ENCODE data around the gene GPATCH1.
A peak's percentile ranks its signal among the peaks of the same experiment; 100 is the strongest.

Gene GPATCH1

DNA sequence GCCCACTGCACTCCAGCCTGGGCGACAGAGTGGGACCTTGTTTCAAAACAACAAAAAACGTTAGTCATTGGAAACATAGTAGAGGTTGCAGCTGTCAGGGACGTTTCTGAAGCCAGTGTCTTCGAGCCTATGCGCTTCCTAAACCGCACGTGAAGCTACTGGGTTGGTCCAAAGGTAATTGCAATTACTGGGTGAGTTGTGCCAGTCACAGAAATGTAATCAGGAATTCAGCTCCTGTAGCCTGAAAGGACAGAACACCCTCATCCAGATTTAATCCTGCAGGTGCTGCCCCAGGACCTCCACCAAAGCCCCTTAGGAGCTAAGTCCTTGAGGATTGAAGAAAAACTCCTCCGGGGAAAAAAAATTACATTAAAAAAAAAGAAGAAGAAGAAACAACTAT lies 13.9 kb upstream of the GPATCH1 start:
- Mint-ChIP-seq H3K4me1 (no peaks in the 10 kb centered on the region), H3K27ac (no peak overlapping the region), H3K27me3 (ENCODE audit: low read depth) (peaks cover 34% of the 10 kb centered on the region), H3K36me3 (ENCODE audit: low read depth) (no peaks in the 10 kb centered on the region), H3K9me3 (no peaks in the 10 kb centered on the region), H3K4me3 (peak overlapping the region in 2 of 3 experiments; percentile 2 to 21)
- TF ChIP-seq CTCF (IDR thresholded peaks at IDR 0.05; ENCODE audit: unreplicated experiment in 3 of 3) = no peak

GRCh38 chr19:33071887-33072286 lies 9.1 kb upstream of the GPATCH1 start:
- H3K4me1 Mint-ChIP-seq = no peaks in the 10 kb centered on the region

DNA sequence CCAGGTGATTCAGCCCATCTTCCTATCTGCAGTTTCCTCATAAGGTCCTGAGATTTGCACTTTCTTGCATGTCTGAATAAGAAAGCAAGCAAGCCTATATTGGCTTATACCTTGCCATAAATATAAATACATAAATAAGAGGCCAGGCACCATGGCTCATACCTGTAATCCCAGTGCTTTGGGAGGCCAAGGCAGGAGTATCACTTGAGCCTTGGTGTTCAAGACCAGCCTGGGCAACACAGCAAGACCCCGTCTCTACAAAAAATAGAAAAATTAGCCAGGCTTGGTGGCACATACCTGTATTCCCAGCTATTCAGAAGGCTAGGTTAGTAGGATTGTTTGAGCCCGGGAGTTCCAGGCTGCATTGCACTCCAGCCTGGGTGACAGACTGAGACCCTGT lies 5.5 kb upstream of the GPATCH1 start:
- Mint-ChIP-seq H3K4me3 (no peak overlapping the region), H3K27me3 (ENCODE audit: low read depth) (no peaks in the 10 kb centered on the region), H3K27ac (no peak overlapping the region), H3K9me3 (no peaks in the 10 kb centered on the region), H3K4me1 (peaks cover 9% of the 10 kb centered on the region), H3K36me3 (ENCODE audit: low read depth) (no peaks in the 10 kb centered on the region)
- no peak for TF ChIP-seq CTCF (IDR thresholded peaks at IDR 0.05; ENCODE audit: unreplicated experiment in 3 of 3)

More at GRCh38 chr19:33071887-33072286, 9.1 kb upstream of the GPATCH1 start:
- no peak for TF ChIP-seq CTCF (IDR thresholded peaks at IDR 0.05; ENCODE audit: unreplicated experiment in 3 of 3)
- Mint-ChIP-seq H3K9me3 (no peaks in the 10 kb centered on the region), H3K27ac (no peak overlapping the region), H3K36me3 (ENCODE audit: low read depth) (no peaks in the 10 kb centered on the region), H3K4me3 (no peak overlapping the region), H3K27me3 (ENCODE audit: low read depth) (peaks cover 7% of the 10 kb centered on the region)

DNA sequence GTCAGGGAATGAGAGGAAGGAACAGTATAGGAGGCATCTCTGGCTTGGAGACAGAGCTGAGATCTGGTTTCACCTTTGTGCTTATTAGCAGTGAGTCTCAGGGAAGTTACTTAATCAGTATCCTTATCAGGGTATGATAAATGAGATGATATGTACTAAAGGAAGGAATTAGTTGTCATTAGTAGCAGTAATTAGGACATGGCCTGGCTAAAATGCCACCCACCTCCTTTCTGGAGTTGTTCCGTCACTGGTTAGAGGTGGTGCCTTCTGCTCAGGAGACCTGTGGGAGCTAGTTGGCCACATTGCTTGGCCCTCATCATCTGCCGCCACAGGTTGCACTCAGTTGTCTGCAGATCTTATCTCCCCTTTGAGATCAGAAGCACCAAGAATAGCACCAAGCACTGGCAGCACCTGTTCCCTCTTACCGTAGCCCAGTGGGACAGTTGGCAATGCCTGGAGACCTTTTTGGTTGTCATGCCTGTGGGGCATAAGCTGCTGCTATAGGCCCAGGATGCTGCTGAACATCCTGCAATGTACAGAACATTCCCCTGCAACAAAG lies 4.7 kb downstream of the GPATCH1 start:
- no peaks in the 10 kb centered on the region for H3K27me3 Mint-ChIP-seq (ENCODE audit: low read depth)
- no peaks in the 10 kb centered on the region for H3K9me3 Mint-ChIP-seq
- no peak for TF ChIP-seq CTCF (IDR thresholded peaks at IDR 0.05; ENCODE audit: unreplicated experiment in 3 of 3)
- H3K4me3 Mint-ChIP-seq = no peak overlapping the region
- H3K27ac Mint-ChIP-seq = no peak overlapping the region
- H3K36me3 Mint-ChIP-seq (ENCODE audit: low read depth) = peaks cover 16% of the 10 kb centered on the region
- H3K4me1 Mint-ChIP-seq = peaks cover 24% of the 10 kb centered on the region

DNA sequence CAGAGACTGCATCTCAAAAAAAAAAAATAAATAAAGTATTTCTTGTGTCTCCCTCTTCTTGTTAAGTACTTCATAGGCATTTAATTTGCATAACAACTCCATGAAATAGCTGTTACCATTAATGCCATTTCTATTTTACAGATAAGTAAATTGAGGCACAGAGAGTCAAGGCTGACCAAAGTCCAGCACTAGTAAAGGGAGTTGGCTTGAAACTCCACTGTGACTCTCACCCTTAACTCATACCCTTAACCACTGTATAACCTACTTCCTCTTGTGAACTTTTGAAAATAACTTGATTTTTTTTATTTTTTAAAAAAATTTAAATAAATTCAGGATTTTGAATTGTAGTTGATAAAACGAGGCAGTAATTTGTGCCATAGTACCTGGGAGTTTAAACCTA lies 6.0 kb downstream of the GPATCH1 start:
- Mint-ChIP-seq H3K27me3 (ENCODE audit: low read depth) (no peaks in the 10 kb centered on the region), H3K27ac (no peak overlapping the region), H3K4me3 (no peak overlapping the region), H3K4me1 (peaks cover 11% of the 10 kb centered on the region), H3K36me3 (ENCODE audit: low read depth) (peaks cover 25% of the 10 kb centered on the region), H3K9me3 (no peaks in the 10 kb centered on the region)
- no peak for TF ChIP-seq CTCF (IDR thresholded peaks at IDR 0.05; ENCODE audit: unreplicated experiment in 3 of 3)

GRCh38 chr19:33089010-33089409 lies 8.0 kb downstream of the GPATCH1 start:
- TF ChIP-seq CTCF (IDR thresholded peaks at IDR 0.05; ENCODE audit: unreplicated experiment in 3 of 3) = no peak
- H3K36me3 Mint-ChIP-seq (ENCODE audit: low read depth) = peaks cover 34% of the 10 kb centered on the region
- H3K27ac Mint-ChIP-seq = peak overlapping the region in 1 of 3 experiments; percentile 26
- H3K4me1 Mint-ChIP-seq = peaks cover 6% of the 10 kb centered on the region
- H3K27me3 Mint-ChIP-seq (ENCODE audit: low read depth) = no peaks in the 10 kb centered on the region
- H3K4me3 Mint-ChIP-seq = no peak overlapping the region
- no peaks in the 10 kb centered on the region for H3K9me3 Mint-ChIP-seq
